Neural cell (in vitro differentiated cells): ENCODE measurements around the gene HRH2.

Source experiments
- CTCF ChIP-seq: fragments of 450-650 bp; IDR thresholded peaks from 2 replicates; pipeline ENCODE4 v1.5.1; 2014; ENCODE audit warnings: antibody characterized with exemption, mild to moderate bottlenecking, moderate library complexity; ENCODE audit not compliant: poor library complexity, severe bottlenecking
- EZH2 ChIP-seq: fragments of 200-600, 300-800 bp; shearing (Covaris generic), sonication (generic); IDR thresholded peaks from 2 replicates; pipeline ENCODE4 v1.6.1; 2014; ENCODE audit warnings: antibody characterized with exemption, low read length, borderline replicate concordance, mild to moderate bottlenecking; ENCODE audit not compliant: insufficient read depth, poor library complexity, severe bottlenecking
- RAD21 ChIP-seq: fragments of 450-650 bp; conservative IDR thresholded peaks from 2 replicates; pipeline ENCODE4 v1.6.1; 2014; ENCODE audit warnings: antibody characterized with exemption, mild to moderate bottlenecking, moderate library complexity

GRCh38 chr5:175629793-175630192 lies 28.1 kb upstream of the HRH2 start:
- TF ChIP-seq CTCF: no peak
- TF ChIP-seq EZH2: no peak
- TF ChIP-seq RAD21: no peak
